ENCODE results near the gene TTC28. TPM values are rescaled to one million over a fixed set of nuclear protein-coding genes. Genes with fewer than 3 reads are reported as not detected.

Gene TTC28
- total RNA-seq, 1 experiment from 2014 or later: 0.24 TPM

DNA sequence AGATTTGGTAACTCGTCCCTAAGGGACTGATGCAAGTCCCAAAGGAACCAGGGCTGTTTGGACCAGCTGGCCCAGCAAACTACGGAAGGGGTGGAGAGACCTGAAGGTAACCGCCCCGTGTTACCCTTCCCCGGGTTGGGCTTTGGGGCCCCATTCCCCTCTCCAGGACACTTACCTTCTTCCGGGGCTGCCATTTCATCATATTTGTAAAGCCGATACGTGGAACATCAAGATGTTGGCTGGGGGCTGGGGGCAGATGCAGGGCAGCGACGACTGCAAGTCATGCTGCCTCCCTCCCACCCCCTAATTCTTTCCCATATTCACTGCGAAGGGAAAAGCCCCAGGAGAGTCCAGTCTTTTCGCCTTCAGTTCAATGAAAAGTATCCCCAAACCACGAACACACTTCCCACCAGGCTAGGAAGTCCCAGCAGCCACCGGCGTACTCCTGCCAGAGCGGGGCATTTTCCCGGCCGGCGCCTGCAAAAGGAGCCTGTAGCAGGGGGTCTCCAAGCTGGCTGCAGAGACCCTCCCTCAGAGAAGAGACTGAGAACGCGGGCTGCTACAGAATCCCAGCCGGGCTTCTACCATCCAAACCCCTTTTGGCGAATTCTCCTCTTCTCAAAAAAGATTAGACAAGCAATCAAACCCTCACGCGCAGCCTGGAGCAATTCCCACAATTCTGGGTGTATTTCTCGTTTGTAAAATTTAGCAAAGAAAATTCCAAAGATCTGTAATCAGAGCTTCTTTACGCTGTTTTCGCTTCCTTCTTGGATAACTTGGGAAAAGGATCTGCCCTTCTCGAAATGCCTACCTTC lies 236.7 kb downstream of the TTC28 start:
- no peak for DNase-seq (ENCODE audit: low read depth)

DNA sequence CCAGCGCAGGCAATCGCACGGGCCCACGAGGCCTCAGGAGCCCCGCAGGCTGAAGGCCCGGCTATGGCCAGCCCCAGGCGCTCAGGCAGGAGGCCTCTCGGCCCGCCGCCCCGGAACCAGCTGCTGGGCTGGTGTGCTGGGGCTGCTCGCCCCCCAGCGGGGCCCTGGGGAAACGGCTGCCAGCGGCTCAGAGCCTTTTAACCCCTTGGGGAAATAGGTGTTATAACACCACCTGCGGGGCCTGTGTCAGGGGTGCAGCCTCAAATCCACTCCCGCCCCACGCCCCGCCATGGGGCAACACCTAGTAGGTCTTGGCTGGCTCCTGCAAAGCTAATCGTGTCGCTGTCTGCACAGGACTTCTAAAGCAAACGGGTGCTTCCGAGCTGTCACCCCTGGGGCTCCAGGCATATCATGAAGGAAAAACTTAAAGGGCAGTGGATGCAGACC lies 237.4 kb downstream of the TTC28 start:
- DNase-seq (ENCODE audit: low read depth): peak; percentile 37

DNA sequence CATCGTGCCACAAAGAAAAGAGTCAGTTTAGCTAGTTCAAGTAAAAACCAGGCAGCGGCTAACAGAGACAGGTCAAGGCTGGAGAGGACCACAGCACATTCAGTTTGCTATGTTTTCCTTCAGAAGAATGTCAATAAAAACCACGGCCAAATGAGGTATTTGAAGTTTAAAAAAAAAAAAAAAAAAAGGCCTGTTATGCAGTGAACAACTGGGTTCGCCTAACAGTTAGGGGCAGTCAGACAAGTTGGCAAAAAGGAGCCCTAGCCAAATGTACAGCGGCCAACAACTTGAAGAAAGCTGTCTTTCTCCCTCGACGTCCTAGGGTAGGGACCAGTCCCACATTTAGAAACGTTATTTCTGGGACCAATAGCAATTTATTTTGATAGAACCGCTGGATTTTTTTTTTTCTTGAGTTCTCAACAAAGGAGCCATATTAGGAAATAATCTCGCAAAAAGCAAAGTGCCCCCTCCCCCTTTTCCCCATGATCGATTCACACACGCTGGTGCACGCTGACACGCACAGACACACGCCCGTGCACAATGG lies 237.8 kb downstream of the TTC28 start:
- no peak for DNase-seq (ENCODE audit: low read depth)

DNA sequence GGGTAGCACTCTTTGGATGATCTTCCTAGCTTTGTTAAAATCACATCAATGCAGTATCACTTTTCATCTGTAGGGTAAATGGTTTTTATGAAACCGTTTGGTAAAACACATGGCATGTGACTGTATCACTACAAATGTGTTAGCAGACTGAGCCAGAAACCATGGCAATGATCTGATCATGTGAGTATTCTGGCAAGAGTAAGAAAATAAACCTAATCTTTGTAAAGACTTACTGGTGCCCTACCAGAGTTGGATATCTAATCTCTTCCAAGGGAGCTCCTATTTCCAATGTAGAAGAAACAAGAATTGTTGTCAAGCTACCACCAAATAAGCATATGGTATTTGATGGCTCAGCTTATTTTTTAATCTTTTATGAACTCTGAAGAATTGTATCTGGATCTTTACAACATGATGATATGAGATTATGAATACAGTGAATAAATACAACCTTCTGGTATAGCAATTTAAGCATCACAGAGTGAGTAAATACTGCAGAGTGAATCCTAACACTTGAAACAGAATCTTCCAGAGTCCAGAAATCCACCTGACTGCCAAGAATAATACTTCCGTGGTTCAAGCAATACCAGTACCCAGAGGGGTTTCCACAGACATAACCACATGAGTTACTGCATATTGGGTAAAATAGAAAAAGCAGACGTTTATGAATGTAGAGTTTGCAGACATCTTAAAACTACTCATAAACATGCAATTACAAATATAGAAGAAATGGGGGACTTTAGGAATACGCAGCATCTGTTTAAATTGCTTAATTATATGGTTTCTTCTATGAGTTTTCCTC lies 238.8 kb downstream of the TTC28 start:
- no peak for DNase-seq (ENCODE audit: low read depth)

DNA sequence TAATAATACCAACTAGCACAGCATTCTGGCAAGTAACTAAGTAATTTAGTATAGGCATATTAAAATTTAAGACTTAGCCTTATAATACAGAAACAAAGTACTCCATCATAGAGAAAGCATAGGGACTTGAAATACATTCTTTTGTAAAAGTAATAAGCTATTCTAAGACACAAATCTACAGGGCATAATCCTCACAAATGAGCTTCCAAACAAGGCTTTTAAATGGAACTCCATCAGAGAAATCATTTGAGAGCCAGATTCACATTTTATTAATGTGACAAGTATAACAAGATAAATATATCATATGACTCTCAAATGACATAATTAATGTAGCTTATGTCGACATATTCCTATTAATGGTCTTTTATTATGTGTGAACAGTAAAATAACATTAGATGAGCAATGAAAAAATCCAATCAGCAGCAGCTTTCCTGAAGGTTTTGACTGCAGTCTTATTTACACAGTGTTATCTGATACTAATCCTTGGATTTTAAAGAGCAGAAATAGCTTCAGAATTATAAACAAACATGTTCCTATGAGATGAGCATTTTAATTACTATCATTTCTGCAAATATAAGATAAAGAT lies 241.4 kb downstream of the TTC28 start:
- DNase-seq (ENCODE audit: low read depth): no peak

DNA sequence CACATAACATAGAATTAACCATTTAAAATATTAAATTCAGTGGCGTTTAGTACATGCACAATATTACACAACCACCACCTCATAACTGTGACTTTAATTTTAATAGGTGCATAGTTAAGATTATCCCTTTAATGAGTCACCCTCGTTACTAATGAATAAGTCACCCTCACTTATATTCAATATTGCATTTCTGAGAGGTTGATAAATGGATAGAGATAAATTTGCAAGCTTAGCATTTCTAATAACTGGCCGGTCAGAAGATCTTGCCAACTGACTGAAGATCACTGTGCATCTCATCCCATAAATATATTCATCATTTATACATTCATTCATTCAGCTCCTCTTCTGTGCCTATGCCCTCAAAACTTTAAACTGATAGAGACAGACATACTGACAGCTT lies 243.7 kb downstream of the TTC28 start:
- no peak for DNase-seq (ENCODE audit: low read depth)

DNA sequence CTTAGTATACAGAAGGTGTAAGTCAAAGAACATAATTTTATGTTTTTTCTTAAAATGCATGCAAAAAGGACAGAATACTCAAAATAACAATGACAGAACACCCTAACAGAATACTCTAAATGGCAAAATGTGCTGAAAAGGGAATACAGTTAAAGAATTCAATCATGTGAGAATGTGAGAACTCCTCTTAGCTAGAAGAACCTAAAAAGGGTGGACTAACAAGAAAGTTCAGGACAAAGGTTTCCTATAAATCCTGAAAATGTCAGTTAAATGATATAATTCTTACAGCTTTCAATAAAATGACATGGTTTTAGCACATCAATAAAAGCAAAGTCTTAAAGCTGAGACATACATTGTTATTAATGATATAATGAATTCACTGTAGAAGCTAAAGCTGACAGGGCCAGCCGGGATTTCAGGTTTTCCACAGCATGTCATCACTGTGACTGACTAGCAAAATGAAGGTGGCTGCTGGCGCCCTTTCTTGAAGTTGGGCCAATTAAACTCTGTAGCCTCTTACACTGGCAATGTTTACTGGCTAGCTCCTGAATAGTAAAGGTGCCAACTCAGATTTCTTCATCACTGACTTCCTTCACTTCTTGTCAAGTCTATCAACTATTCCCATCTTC lies 244.4 kb downstream of the TTC28 start:
- DNase-seq (ENCODE audit: low read depth): no peak

DNA sequence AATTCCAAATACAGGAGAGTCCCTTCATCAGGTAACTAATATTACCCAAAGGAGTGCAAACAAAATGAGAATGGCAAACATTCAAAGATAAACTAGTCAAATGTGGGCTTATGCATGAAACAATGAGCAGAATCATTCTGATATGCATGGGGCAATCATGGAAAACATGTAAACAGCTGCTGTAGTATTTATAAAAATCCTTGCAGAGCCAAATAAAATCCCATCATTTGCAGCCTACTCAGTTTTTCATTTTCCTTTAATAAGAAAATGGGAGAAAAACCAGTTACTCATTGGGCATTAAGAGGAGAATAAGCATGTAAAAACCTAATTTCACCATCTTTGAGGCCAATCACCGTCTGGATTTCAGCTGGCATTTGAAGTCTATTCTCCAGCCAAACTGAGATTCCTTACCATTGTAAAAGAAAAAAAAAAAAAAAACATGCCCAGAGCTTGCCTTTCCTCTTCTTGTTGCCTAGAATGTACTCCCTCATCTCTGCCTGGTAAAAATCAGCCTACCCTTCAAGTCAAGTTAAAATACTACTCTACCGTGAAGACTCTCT lies 249.1 kb downstream of the TTC28 start:
- no peak for DNase-seq (ENCODE audit: low read depth)

DNA sequence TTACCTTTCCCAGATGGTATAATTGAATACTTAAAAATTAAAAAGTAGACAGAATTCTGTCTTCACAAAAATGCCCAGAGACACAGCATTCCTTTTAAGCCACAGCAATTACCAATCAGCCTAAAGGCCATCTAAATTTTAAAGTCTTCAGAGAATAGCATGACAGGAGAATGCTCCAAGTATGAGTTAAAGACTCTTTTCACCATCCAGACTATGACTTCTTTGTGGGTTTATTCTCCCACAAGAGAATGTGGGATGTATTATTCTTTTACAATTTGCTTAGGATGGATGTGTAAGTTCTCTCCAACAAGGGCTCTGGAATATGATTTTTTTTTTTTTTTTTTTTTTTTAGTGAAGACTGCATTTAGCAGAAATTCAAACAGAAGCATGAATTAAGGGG lies 249.9 kb downstream of the TTC28 start:
- no peak for DNase-seq (ENCODE audit: low read depth)

DNA sequence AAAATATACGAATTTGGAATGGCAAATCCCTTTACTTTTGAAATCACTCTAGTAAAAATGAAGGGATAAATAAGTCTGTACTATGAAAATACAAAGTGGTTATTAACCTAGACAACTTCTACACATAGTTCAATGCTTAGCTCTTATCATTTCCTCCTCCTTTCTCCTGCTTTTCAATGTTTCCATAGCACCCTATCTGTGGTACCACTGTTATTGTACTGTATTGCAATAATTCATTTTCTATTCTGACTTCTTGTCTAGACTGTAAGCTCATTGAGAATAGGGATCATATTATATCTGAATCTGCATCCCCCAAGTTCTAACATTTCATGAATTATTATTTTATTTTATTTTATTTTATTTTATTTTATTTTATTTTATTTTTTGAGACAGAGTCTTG lies 251.4 kb downstream of the TTC28 start:
- no peak for DNase-seq (ENCODE audit: low read depth)

DNA sequence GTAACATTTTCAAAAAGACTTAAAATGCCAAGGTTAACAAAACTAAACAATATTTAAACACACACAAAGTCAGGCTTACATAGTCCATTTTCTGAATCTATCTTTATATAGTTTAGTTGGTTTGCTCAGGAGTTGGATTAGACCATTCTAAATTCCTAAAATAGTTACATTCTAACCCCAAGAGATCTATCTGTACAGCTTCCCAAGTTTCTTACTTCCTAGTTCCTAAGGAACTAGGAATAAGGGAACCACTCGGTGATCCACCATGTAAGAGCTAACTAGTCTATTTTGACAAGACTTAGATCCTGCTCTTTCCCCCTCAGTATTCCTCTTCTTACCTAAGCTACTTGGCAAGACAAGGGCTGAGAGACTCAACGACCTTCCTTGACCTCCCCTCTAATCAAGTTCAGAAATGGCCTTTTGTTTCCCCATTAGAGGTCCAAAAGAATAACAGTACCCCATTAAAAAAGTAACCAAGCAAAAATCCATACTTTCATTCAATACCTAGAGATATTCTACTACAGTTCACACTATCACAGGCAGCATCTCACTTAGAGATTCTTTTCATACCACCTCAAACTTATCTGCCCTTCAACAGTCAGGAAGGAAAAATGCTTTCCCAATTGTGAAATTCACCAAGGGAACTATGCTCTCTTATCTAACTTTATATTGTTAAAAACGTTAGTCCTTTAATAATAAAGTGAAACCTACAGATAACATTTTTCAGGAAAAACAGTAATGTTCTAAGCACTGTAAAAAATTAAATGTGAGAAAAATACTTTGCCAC lies 253.1 kb downstream of the TTC28 start:
- DNase-seq (ENCODE audit: low read depth): no peak

DNA sequence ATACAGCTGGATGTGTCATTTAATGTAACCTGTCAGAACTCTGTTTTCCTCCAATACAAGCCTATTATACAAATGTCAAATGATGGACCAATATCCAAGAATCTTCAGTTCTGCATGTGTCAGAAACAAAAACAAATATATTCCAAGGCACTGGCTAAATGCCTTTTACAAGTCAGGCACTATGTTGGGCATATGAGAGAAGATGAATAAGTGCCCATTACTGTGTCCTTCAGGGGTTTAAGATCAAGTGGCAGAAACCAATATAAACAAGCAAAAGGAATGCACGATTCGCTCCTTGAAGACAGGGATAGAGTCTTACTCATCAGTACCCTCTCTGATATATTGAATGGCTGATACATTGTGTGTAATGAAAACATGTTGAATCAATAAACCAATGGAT lies 254.4 kb downstream of the TTC28 start:
- no peak for DNase-seq (ENCODE audit: low read depth)

DNA sequence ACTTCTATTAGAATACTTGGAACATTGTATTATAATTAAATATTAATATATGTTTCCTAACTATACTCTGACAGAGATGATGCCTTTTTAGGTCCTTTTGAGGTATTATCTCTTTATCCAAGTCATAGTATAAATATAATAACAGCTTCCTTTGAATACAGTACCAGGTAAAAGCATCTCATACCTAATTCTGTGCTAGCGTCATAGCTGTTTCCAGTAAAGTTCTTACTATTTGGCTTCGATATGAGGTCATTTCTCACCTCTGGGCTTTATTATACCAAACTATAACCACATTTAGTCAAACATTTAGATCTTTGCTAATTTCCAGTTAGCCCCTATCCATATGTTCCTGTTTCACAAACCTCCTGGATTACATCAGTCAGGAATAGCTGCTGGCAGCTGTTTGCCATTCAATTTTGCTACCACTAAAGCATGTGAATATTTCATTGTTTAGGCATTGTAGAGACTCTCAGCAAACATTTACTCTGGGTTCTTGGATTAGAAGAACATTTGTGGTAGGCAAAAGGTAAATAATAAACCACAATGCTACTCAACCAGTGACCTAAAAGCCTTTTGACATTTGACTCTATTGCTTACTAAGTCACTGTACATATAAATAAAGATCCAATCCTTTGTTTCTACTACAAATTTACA lies 255.1 kb downstream of the TTC28 start:
- DNase-seq (ENCODE audit: low read depth): no peak

DNA sequence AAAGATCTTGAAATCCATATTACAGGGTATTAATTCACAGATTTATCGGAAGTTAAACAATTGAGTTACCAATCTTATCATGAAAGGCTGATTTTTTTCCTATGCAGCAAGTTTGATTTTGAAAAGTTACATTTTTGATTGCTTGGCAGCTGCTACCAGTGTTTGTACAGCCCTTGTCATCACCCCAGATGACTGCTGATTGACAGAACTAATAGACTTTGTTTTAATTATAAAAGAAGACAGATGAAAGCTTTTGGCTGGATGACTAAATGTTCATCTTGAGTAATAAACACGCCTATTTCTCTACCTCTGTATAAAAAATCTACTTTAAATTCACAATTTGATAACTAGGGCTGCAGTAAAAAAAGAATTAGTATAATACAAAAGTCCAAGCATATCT lies 259.7 kb downstream of the TTC28 start:
- no peak for DNase-seq (ENCODE audit: low read depth)

DNA sequence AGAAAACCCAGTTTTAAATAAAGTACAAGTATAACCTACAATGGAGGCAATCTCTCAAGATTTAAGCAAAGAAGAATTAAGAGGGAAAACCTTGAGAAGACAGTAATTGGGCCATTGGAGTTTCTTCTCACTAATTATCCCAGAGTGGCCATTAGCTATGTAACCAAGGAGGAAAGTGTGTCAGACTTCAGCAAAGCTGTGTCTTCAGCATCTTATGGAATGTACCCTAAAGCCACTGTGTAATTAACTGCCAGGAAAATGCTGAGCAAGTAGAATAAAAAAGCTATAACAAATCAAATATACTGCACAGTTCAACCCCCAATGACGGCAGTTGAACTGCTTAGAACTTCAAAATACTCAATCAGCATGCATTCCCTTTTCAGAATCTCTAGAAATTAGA lies 261.6 kb downstream of the TTC28 start:
- no peak for DNase-seq (ENCODE audit: low read depth)

DNA sequence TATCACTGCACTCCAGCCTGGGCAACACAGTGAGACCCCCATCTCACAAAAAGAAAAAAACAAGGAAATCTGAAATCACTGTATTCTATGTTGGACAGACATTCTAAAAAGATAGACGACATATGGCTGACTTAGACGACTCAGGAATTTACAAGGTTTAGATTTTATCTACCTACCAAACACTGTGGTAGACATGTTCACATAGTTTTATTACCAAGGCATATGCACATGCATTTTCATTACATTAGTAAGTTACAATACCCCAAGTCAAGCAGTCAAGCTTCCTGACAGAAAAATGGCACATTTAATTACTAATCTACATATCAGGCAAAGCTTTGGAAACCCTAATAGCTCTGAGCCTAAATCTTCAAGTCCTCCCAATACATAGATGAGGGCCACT lies 262.2 kb downstream of the TTC28 start:
- no peak for DNase-seq (ENCODE audit: low read depth)

DNA sequence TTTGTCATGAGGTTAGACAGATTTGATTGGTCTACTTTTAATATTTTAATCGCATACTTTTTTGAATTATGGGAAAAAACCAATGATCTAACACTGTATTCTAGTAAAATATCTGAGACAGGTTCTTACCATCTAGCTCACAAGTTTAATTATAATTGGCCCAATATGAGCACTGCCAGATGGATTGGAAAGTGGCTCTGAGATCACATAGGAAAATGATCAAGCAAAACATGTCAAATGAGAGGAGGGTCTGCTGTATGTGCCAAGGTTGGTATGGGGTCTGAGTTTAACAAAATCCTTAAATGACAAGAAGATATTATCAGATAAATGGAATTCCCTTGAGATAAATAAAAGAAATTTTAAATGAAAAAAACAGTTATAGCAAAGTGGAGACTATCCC lies 264.7 kb downstream of the TTC28 start:
- no peak for DNase-seq (ENCODE audit: low read depth)

DNA sequence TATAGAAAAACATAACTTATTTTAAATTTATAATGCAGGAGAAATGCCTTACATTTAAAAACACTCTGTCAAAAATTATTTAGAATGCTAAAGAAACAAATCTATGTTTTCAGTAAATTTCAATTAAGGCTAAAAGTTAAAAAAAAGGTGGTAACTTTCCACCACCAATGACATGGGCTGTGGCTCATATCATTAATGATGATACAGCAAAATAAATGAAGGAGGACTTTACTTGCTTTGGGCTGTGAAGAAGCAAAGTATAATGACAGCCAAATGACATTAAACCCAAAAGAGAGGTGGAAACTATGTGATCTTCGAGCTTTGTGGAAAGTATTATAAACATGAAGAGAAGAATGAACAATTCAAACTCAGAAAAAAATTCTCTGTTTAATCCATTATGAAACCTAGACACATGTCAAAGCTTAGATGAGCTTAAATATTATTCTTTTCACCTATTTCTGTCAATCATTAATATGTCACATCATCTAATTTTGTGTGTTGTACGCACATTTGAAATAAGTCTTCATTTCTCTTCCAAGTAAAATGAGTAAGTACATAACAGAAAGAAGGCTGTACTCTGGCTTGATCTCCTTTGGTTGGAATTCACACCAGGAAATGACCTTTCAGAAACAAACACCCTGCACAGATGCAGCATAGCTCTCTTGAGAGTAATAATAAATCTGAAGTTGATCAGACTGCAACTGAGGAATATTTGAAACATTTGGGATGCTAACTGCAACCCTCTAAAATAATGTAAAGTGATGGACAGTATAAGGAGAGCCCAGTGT lies 265.8 kb downstream of the TTC28 start:
- no peak for DNase-seq (ENCODE audit: low read depth)

DNA sequence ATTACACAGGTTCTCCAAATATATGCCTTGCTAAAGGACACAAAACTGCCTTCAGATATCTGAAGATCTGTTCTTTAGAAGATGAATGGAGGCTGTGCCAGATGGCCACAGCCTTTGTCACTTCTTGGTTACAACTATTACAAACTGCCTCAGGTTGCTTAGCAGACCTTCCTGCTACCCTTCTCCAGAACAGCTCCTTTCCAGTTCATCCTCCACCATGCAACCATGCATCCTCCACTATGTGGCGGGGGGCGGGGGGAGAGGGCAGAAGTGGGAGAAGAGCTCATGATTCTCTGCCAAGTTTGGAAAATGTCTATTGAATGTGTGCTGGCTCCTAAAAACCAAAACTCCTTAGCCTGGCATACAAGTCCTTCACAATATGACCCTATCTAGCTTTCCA lies 267.5 kb downstream of the TTC28 start:
- no peak for DNase-seq (ENCODE audit: low read depth)

Measured in HT1080 (cell line).